ENCODE data around the gene ALPL.

The ALPL gene

GRCh38 chr1:21584096-21584495 is 74.9 kb downstream of the ALPL start:
- no peak for DNase-seq

GRCh38 chr1:21585037-21585436 is 75.8 kb downstream of the ALPL start:
- DNase-seq: no peak

GRCh38 chr1:21586222-21586621 is 77.0 kb downstream of the ALPL start:
- no peak for DNase-seq

DNA sequence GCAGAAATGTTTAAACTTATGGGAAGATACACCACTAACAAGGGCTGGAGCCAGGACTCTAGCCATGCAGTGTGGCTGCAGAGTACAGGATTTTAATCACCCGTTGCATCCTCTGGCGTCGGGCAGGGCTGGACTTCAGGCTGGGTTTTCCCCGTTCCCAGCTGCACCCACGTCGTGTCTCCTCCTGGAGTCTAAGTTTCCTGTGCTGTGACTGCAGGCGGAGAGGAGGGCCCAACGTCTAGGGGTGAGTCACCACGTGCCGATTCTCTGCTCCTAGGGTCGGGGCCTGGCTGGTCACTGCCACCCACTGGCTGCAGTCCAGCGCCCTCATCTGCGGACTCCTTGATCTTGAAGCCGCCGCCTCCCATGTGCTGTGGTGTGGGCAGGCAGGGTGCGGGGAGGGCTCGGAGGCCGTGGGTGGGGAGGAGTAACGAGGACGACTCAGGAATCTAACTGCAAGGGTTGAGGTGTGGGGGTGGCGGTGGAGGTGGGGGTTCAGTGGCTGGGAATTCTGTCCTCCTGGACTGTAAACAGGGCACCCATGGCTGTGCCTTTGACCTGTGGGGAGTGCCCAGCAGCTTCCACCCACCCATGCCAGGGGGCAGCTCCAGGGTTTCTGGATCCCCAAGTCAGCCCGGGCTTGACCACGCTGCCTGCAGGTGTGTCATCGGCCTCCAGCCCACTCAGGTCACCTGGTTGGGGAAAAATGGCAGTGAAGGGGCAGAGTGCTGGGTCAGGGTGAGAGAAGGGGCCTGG is 77.8 kb downstream of the ALPL start:
- DNase-seq: no peak

DNA sequence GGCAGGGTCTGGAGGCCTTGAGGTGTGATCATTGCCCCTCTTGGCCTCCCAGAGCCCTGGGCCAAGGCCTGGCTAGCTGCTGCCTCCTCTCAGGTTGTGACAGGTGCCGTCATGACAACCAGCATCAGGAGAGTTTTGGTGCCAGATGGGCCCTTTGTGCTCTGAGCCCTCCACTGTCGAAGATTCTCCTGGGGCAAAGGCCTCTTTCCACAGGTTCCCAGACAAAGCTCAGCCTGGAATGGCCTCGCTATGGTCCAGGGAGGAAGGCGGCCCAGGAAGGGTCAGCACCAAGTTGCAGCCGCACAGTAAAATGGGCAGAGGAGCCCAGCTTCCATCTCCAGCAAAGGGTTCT is 78.4 kb downstream of the ALPL start:
- DNase-seq: no peak

DNA sequence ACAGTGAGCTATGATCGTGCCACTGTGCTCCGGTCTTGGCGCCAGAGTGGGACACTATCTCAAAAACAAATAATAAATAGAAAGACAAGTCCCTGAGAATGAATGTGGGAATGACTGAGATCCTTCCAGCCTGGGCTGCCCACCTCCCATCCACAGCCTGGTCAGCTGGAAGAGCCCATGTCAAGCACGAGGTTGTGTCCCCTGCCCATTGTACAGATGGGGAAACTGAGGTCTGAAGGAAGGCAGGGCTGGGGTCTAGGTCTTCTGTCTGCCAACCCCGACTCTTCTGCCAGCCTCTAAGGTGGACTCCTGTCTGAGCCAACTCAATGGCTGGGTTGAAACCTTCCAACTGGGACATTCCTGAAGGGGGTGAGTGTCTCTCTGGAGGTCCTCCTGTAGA is 80.4 kb downstream of the ALPL start:
- DNase-seq: no peak

DNA sequence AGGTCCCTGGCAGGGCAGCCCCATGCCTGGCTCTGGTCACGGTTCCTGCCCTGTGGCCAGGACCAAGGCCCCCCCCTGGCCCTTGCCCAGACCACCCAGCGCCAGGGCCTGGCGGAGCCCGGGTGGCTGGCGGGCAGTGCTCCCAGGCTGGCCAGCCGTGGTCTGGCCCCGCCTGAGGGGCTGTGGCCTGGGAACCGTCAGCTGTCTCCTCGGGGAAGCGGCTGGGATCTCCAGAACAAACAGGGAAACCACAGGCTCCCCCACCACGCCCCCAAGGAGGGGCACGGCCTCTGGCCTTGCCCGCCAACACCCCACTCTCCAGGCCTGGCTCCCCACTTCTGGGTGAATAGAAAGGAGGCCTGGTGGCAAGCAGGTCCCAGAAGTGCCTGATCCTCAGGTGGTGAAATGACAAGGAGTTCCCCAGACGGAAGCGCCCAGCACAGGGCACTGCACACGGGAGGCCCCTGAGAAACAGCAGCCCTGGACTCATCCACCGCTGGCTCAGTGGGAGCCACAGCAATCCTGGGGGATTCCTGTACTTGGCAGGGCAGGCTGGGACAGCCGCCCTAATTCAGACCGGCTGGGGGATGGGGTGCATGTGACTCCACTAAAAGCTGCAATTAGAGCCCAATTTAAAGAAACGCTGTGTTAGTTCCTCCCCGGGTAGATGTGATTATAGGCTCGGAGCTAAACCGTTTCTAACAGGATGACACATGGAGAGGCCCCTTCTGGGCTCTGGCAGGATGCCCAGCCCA is 81.1 kb downstream of the ALPL start:
- no peak for DNase-seq

- no peak for DNase-seq
Observed at GRCh38 chr1:21590934-21591333, 81.7 kb downstream of the ALPL start.

GRCh38 chr1:21592086-21592865 is 83.1 kb downstream of the ALPL start:
- DNase-seq: no peak

DNA sequence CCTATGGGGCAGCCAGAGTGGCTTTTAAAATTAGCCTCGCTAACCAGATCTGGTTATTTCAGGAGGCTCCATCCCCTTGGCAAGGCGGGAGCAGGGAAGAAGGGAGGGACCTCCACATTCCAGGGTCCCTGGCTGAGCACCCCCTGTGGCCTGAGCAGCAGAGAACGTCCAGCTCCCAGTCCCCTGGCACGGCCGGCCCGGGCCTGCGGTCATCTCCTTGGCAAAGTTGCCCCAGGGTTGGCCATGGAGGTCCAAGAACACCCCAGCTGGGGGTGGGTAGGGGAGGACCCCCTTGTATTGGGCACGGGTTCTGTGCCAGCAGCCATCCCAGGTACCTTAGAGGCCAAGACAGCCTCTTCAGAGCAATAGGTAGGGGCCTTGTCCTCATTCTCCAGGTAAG is 84.0 kb downstream of the ALPL start:
- DNase-seq: no peak

DNA sequence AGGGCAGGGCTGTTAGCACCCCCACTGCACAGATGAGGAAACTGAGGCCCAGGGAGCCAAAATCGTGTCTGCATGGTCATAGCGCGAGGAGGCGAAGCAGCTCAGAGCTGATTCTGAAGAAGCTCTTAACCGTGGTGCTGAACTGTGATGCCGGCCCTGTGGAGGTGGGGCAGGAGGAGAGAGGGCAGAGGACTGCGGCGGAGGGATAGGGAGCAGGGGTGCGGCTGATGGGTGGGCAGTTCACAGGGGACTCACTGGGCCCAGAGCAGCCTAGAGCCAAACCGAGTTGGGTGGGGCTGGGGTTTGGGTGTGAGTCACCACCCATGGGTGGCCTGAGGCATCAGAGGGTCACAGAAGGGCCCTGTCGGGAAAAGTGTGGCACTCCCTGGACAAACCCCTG is 85.3 kb downstream of the ALPL start:
- no peak for DNase-seq

DNA sequence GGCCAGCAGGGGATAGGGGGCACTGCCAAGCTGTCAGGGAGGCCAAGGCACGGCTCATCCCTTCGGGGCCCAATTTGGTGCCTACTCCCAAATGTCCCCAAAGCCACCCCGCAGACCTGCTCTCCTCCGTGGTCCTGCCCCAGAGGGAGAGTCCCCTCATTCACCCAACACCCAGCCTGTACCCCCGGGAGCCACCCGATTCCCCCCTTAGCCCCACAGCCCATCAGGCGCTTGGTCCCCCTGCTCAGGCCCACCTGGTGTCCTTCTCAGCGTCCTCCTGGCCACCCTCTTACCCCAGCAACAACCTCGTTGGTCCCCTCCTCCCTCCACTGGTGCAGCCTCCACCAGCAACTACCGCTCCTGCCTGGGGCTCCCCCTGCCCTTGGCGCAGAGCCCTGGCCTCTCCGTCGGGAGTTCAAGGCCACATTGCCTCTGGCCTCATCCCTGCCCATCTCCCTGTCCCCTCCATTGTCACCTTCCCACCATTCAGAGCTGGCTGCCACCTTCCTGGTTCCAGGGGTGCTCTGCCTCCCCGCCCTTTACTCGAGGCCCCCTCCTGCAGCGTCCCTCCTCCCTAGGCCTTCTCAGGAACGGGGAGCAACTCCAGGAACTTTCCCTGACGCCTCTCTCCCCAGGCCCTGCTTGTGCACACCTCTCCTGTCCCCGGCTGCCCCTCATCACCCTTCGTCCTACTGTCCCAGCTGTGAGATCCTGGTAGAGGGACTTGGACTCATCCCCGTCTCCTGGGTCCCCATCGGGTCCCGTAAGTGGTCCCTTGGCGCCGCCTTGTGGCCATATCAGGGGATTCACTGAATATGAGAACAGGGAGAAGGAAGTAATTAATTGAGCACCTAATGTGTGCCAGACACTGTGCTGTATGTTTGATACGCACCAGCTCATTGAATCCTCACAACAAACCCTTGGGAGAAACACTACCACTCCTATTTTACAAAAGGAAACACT is 86.0 kb downstream of the ALPL start:
- peak; percentile 79 for DNase-seq

DNA sequence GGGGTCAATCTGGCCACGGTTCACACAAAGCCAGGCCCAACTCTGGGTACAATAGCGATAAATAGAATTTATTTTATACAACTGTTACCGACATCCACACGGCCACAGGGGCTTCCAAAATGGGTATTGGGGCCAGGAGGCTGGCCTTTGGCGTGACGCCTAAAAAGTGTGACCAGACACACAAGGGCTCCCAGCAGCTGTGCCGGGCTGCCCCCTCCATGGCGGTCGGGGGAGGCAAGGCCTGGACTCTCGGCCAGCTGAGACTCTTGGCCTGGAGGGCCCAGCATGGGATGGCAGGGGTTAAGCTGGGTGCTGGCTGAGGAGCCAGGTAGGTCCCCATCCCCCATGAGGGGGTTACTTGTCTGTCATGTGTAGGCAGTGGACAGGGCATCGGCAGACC is 87.0 kb downstream of the ALPL start:
- DNase-seq: no peak

GRCh38 chr1:21596628-21597027 is 87.4 kb downstream of the ALPL start:
- DNase-seq: no peak

GRCh38 chr1:21597753-21598152 is 88.5 kb downstream of the ALPL start:
- no peak for DNase-seq

GRCh38 chr1:21598417-21598816 is 89.2 kb downstream of the ALPL start:
- DNase-seq: no peak

- no peak for DNase-seq
Observed at GRCh38 chr1:21598904-21599303, 89.7 kb downstream of the ALPL start.

DNA sequence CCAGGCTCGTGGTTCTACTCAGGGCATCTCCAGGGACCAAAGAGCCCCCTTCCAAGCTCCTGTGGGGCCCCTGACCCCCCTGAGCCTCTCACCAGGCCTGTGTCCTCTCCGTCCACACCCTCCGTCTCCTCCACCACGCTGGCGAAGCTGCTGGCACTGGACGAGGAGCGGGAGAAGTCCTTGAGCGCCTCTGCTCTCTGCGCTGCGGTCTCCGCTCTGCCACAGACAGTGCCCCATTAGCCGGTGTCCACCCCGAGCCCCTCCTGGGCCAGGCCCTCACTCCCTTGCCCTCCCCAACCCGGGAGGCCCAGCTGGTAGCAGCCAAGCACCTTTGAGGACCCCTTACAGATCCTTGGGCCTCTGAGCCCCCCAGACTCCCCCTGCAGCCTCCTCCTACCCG is 90.2 kb downstream of the ALPL start:
- no peak for DNase-seq

DNA sequence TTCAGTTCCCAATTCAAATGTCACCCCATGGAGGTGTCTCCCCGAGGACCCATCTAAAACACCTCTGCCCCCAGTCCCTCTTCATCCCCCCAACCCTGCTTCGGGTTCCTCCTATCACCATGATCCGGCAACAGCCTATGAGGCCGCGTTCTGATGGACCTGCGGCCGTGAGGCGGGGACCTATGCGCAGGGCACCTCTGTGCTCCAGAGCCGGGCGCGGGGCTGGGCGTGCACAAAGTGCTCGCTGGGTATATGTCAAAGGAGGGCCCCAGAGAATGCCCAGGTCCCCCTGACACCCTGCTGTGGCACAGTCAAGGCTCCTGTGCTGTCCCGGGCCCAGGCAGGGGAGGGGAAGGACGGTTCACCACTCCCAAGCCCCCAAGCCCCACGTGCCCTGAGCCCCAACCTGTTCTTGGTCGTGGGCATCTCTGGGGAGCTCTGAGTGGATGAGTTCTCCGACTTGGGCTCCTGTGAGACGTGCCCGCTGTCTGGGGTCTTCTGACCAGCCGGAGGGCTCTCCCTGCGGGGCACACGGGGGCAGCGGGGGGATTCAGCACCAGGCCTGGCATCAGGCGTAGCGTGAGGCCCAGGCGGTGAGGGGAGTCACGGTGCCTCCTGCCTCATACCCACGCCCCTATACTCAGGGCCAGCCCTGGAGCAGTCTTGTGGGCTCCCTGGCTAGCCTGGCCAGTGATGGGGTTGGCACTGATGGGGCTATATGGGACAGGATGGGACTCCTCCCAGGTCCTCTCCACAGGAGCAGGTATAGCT is 92.2 kb downstream of the ALPL start:
- no peak for DNase-seq

GRCh38 chr1:21603177-21604138 is 94.2 kb downstream of the ALPL start:
- no peak for DNase-seq
